ENCODE measurements around the gene IRAK1.
A peak's percentile ranks its signal among the peaks of the same experiment; 100 is the strongest.
"Not testable (repeated sequence)": the region's sequence is repeated elsewhere in the genome, so short reads cannot be mapped to it uniquely, and the experiment has no call there.

Gene IRAK1

DNA sequence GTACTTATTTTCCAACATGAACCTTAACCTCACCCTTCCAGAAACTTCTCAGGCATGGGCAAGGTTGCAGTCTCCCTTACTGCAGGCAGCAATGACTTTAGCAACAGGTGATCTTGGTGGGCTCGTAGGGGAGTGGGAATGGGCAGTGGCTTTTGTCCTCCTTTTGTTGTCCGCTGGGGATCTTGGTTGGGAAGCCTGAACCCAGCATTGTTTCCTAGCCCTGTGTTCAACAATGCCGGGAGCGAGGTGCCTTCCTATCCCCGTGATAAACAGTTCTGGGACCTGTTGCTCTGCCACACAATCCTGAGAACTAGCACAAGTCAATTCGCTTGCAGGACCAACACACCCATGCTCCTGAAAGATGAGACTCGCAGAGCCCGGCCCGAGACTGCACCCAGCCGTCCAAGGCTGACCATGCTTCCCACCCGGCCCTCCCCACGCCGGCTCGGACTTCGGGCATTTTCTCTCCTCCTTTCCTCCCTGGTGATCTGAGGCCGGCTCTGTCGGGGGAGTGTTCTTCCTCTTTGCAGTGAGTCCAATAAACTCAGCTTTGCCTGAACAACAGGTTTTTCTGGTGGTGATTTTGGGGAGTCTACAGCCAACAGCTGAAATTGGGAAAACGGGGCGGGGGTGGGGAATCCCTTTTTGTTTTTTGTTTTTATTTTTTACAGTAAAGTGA is 20.2 kb downstream of the IRAK1 start:
- no peak for DNase-seq

DNA sequence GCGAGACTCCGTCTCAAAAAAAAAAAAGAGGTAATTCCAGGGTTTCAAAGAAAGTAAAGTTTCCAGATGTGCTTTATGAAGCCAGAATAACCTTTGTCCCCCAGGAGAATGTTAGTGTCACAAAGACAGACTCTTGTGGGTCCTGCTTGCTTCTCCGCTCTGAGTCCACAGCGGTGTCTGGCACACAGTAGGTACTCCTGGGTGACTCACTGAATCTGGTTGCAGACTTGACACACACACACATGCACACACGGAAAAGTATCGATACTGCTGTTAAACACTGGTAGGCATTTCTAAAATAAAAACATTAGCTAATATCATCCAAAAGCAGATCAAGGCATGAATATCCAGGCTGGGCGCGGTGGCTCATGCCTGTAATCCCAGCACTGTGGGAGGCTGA is 24.2 kb downstream of the IRAK1 start:
- DNase-seq, result no peak

DNA sequence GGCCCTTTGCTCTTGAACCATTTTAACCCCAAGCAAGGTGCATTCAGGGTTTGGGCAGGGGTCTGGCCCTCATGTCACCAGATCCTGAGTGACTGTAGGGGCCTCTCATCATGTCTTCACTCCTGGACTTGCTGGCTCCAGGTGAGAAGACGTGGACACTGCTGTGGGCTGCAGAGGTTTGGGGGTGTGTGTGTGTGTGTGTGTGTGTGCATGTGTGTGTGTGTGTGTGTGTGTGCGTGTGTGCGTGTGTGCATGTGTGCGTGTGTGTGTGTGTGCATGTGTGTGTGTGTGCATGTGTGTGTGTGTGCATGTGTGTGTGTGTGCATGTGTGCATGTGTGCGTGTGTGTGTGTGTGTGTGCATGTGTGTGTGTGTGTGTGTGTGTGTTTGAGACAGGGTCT is 25.3 kb downstream of the IRAK1 start:
- not testable (repeated sequence) for DNase-seq

DNA sequence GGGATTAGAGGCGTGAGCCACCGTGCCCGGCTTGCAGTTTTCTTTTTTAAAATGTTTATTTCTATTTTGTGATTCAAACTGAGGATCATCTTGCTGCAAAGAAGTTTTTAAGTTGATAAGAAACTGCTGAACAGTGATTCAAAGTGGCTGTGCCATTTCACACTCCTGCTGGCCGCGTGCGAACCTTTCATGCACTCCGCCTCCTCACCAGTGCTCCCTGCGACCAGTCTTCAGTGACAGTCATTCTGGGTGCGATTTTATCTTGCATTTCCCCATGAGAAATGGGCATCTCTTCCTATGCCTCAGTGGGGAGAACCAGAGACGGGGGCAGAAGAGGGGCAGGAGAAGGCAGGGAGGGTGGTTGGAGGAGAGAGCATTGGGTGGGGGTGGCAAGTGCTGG is 25.7 kb downstream of the IRAK1 start:
- DNase-seq, result no peak

DNA sequence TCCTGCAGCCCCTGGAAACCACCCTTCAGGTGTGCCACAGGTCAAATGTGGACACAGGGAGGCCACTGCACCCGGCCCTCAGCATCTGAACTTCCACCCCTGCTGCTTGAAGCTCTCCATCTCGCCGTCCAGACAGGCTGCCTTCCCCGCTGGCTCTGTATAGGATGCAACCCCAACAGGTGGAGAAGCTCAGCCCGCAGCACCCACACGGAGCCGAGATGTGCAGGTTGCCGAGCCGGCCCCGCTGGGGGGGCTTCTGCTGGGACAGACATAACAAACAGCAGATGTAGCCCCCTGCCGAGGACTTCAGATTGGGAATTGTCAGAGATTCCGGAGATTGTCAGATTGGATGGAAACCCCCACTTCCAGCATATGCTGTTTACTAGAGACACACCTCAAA is 26.6 kb downstream of the IRAK1 start:
- no peak for DNase-seq

DNA sequence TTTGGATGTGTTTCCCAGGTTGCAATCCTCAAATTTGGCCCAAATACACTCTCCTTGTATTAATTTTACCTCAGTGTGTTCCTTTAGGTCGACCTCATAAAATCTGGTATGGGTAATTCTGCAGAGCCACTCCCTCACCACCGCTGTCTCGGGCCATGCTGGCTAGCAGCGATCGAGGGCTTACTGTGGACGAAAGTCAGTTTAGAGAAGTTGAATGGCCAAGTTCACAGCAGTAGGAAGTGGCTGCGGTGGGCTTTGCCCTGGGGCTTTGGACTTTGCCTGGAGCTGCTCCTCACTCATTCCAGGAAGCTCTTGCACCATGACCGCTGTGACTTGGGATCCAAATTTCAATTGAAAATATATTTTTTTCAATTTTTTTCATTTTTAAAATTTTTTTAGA is 27.5 kb downstream of the IRAK1 start:
- DNase-seq, result no peak

DNA sequence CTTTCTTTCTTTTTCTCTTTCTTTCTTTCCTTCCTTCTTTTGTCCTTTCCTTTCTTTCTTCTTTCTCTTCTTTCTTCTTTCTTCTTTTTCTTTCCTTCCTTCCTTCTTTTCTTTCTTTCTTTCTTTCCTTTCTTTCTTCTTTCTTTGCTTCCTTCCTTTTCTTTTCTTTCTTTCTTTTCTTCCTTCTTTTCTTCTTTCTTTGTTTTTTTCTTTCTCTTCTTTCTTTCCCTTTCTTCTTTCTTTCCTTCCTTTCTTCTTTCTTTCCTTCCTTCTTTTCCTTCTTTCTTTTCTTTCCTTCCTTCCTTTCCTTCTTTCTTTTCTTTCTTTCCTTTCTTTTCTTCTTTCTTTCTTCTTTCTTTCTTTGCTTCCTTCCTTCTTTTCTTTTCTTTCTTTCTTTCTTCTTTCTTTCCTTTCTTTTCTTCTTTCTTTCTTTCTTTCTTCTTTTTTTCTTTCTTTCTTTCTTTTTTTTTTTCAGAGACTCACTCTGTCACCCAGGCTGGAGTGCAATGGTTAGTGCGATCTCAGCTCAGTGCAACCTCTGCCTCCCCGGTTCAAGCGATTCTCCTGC is 28.6 kb downstream of the IRAK1 start:
- no peak for DNase-seq

DNA sequence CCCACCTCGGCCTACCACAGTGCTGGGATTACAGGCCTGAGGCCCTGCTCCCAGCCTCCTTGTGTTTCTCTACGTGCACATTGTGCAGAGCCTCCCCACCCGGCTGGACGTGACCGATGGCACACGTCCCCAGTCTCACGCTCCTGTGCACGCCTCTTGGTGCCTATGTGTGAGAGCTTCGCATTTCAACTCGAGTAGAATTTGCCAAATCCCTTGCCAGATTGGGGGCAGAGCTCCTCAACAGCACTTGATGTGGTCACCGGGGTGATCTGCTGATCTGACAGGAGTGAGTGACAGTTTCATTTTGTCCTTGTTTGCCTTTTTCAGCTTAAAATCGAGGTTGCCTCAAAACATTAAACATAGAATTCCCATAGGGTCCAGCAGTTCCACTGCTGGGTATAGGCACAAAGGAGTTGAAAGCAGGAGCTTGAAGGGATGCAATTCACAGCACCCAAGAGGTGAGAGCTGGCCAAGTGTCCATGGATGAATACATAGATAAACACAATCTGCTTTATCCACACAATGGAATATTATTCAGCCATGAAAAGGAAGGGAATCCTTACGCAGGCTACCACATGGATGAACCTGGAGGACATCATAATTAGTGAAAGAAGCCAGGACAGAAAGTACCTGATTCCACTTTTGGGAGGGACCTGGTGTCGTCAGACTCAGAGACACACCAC is 29.6 kb downstream of the IRAK1 start:
- no peak for DNase-seq

DNA sequence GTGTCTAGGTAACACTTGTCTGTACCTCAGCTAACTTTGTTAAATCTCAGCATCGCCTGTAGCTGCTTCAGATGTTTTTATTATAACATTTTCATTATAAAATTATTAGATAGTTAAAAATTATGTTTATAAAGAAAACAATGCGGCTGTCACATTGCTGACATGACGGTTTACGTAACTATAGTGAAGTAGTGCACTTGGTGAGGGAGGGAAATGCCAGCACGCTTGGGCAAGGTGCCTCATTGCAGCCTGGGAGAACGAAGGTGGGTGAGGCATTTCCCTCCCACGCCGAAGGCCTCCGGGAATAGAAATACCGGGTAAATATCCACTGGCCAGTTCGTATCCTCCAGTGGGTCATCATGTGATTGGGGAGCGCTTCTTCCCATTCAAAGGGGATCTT is 31.2 kb downstream of the IRAK1 start:
- DNase-seq, result no peak

DNA sequence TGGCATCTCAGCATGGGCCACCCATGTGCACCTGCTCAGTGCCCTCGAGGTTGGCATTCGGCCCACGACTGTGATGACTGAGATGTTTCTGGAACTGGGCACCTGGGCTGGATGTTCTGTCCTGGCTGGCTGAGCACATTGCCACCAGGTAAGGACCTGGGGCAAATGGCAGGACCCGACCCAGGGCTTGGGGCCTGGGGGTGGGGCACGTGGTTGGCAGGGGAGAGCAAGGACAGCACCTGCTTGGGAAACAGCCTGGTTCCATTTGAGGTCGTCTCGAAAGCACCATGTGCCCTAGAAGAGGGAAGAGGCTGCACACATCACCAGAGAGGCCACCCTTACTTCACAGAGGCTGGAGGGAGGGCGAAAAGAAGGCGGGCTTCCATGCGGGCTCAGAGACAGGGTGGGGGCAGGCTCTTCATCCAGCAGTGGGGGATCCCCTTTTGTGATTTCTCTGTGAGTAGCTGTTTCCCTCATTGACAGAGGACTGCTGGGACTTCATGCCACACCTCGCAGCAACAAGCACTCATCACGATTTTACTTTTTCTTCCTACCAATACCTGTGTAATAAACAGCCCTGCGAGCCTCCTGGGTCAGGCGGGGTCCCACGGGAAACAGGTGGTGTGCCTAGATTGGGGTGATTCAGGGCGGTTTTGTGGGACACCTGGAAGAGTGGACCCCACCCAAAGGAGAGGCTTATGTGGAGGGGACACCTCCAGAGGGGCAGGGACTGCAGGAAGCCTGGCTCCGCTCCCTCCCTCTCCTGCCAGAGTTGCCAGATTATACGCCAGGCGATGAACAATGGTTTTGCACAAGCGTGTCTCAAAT is 35.1 kb downstream of the IRAK1 start:
- no peak for DNase-seq

DNA sequence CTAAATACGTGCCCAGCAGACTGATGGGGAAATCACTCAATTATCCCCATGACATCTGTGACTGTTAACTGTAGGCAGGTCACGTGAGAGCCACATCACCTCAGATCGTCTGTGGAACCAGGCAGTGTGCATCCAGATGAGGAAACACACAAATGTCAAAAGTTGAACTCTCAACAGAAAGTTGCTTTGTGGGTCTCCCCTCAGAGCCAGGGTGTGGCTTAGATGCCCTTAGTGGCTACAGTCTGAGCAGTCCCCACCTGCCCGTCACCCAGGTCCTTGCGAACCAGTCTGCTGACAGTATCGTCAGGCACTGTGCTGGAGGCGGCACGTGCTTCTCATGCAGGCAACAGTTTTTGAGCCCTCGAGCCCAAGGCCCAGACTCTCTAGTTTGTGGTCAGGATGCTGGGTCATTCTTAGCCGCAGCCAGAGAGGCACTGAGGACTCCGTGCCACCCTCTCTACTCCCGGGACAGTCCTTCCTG is 36.3 kb downstream of the IRAK1 start:
- no peak for DNase-seq

DNA sequence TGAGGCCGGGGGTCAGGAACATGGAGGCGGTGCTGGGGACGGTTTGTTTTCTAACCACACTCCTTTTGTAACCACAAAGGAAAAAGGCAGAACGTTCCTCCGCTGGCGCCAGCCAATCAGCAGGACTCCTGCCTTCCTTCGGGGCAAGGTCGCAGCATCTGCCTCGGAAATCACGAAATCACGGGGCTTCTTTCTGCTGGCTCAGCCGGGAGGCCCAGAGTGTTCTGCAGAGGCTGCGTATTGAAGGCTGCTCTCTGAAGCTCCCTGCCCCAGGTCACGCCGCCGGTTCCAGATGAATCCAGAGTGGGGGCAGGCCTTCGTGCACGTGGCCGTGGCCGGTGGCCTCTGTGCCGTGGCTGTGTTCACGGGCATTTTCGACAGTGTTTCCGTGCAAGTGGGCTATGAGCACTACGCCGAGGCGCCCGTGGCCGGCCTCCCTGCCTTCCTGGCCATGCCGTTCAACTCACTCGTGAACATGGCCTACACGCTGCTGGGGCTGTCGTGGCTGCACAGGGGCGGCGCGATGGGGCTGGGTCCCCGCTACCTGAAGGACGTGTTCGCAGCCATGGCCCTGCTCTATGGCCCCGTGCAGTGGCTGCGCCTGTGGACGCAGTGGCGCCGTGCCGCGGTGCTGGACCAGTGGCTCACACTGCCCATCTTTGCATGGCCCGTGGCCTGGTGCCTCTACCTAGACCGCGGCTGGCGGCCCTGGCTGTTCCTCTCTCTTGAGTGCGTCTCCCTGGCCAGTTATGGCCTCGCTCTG is 37.8 kb downstream of the IRAK1 start:
- peak in 6 of 51 donors; percentile 13 to 20 (median 19) for DNase-seq

DNA sequence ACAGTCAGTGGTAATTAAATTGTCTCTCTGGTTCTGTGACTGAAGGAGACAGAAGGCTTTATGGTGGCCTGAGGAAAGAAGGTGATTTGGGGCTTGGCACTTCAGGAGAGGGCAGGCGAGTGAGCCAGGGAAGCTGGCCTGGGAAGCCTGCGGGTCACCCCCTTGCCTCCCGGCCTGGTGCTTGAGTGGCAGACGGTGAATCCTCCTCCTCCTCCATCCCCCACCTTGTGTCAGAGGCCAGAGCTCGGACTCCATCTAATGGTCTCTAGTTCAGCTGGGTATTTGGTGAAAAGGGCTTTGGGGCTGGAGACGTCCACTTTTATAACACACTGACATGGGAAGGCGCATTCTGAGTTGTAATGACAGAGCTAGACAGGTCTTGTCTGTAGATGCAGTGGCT is 38.5 kb downstream of the IRAK1 start:
- DNase-seq, result no peak

DNA sequence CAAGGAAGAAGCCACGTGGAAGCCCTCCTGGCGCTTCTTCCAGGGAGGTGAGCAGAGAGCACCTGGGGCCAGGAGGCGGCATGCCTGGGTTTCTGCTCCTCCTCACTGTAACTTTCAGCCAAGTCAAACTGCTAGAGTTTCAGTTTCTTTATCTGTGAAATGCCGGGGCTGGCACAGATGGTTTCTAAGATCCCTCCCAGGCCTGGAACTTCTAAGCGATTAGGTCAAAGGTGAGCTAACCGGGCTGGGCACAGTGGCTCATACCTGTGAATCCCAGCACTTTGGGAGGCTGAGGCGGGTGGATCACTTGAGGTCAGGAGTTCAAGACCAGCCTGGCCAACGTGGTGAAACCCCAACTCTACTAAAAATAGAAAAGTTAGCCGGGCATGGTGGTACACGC is 39.3 kb downstream of the IRAK1 start:
- DNase-seq, result not testable (repeated sequence)

DNA sequence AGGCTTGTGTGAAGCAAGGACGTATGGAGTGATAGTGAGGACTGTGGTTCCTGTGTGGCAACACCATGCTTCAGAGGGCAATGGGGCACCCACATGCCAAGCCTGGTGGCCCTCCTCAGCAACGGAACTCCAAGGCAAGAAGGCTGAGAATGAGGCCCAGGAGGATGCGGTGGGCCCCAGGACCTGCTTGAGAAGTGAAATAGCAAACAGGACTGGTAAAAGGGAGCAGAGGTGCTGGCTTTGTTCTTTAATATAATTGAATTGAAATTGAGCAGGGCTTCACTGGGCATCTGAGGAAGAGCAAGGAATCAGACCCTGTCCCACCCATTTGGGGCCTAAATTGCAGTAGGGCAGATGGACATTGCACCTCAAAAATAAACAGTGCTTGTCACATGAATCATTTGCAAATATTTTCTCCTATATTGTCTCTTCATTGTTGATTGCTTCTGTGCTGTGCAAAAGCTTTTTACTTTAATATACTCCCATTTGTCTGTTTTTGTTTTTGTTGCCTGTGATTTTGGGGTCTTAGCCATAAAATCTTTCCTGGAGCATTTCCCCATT is 44.9 kb downstream of the IRAK1 start:
- DNase-seq, result no peak

DNA sequence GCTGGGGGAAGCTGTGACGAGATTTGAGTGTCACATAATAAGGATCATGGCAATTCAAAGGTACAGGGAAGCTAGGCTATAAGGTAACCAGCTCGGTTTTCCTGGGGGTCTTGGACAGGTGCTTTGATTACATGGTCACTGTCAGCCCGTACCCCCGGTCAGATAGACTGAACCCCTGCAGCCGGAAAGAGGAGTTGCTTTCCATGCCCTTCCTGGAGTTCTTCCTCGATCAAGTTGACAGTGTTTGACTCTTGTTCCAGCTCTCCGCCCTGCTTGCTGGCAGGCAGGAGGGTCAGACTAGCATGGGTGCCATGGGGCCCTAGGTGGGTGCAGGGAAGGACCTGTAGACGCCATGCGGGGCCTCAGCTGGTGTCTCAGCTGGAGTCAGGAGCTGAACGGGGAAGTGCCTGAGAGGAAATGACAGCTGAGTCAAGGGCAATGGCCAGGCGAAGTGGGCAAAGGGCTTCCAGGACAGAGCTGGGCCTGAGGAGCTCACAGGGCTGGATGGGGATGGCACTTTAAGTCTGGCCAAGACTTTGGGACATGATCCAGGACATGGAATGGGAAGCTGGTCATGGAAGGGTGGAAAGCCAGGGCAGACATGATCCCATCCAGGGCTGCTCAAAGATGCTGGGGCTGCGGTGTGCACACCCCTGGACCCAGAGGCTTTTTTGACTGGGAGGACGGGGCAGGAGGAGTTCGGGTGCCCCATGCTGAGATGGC is 45.5 kb downstream of the IRAK1 start:
- peak in 1 of 51 donors; percentile 6 for DNase-seq

DNA sequence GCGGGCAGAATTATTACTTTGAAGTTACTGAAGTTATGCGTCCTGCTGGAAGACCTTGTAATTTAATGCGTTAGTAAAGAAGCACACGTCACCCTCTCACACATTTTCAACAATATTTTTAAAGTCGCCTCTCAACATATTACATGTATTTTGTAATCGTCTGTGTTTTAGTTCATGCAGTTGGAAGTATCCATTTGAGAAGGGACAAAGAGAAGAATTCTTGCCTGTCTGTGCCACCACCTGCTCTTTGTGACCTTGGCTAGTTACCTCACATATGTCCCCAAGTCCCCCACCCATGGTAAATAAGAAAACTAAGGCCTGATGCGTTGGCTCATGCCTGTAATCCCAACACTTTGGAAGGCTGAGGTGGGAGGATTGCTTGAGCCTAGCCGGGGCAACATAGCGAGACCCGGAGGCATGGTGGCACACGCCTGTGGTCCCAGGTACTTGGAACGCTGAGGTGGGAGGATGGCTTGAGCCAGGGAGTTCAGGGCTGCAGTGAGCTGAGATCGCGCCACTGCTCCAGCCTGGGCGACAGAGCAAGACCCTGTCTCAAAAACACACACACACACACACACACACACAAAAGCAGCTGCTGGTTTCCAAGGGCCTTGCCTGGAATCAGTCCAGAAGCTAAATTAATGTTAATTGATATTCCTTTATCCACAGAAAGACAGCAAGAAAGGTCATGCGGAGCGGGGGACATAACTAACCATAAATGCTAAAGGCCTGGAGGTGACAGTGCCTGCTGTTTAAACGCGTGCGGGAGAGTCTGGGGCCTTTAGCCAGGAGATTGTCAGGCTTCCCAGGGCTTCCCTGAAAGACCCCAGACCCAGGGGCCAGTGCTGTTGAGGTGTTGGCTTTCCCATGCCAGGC is 46.3 kb downstream of the IRAK1 start:
- DNase-seq, result no peak

DNA sequence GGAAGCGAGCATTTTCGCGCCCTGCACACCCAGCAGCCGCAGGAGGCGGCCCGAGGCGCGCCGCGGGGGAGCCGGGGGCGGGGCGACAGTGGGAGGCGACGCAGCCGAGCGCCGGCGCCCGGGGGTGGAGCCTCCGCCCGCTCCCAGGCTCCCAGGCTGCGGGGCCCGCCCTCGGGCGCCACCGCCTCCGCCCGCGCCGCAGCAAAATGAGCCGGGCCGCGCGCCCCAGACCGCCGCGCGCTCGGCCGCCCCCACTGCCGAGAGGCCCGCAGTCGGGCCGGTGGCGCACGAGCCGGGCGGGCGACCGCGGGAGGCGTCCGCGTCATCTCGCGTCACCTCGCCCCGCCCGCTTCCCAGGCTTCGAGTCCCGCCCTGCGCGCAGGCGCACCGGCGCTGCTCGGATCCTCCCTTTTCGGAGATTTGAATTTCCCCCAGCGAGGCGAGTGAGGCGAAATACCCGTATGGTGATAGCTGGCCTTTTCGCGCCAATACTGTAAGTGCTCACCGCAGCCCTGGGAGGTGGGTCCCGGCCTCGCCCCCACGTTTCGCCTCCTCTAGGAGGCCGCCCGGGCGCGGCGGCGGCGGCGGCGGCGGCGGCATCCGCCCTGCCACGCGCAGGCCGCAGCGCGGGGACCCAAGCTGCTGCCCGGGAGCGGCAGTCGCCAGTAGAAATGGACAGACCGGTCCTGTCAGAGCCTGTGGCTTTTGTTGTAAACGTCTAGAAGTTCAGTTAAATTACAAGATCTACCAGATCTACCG is 47.2 kb downstream of the IRAK1 start, which contains the start of gene TMEM187:
Gene TMEM187, plus strand, starts transcription at position 387 of the 759 bp plus-strand sequence. CDS start 9,309 bp downstream, outside the sequence.
- peak; percentile 5 to 90 (median 69) for DNase-seq

Measured in hypothalamus (tissue), 51 donors.